ENCODE measurements around the gene KLK4. TPM values are rescaled to one million over a fixed set of nuclear protein-coding genes. Genes with fewer than 3 reads are reported as not detected.

Gene KLK4
- total and polyA plus RNA-seq, 12 donors, result 0.28 to 16.8 (median 3.2) TPM; not detected in 4

DNA sequence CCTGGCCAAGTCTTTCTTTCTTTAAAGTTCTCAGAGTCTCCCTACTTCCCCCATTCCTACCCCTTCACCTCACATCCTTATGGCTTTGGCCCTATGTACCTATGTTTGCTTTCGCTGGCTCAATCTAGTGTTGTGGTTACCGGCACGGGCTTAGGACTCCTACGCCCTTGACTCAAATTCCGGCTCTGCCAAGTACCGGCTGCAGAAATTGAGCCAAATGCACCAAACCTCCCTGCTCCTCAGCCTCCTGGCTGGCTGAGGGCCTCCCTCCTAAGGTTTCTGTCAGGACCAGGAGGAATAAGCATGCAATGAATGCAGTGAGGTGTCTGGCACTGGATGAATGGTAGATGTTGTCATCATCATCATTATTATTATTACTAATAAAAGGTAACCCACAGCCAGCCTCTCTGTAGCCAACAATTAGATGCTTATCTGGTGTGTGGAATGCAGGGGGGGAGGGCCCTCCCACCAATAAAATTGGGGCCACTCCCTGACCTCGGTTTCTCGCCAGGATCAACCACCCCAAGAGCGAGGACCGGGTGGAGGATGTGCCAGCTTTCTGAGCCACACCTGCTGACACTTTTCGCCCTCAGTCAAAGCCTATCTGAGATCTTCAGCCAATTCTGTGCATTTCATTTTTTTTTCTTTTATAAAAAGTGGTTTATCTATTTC lies 21.0 kb upstream of the KLK4 start:
- Histone ChIP-seq H3K27me3 (peaks cover 14% of the 10 kb centered on the region), H3K27ac (no peak overlapping the region), H3K9me3 (replicated peaks in 1 of 3) (no peaks in the 10 kb centered on the region), H3K4me1 (replicated peaks in 1 of 2) (no peaks in the 10 kb centered on the region), H3K36me3 (replicated peaks in 1 of 2) (no peaks in the 10 kb centered on the region), H3K4me3 (no peak overlapping the region)
- DNase-seq, result no peak
- WGBS, 4 donors, result 65 to 75% (median 72%) methylated on average over 11 of the region's 11 CpGs
- TF ChIP-seq CTCF (IDR thresholded peaks at IDR 0.05), result no peak
- TF ChIP-seq POLR2A (IDR thresholded peaks at IDR 0.05), result no peak
- intact Hi-C loops (cut with DNase I), result loop anchor here in 1 of 2 donors (10.0 kb wide), 1 partner anchor 163 kb away; no protein-coding TSS in a partner anchor

- DNase-seq, result no peak
- peaks cover 16% of the 10 kb centered on the region for H3K27me3 ChIP-seq
- intact Hi-C loops (cut with DNase I), result loop anchor here in 1 of 2 donors (10.0 kb wide), 1 partner anchor 164 kb away; no protein-coding TSS in a partner anchor
Measured at GRCh38 chr19:50931023-50931422, 19.8 kb upstream of the KLK4 start.

DNA sequence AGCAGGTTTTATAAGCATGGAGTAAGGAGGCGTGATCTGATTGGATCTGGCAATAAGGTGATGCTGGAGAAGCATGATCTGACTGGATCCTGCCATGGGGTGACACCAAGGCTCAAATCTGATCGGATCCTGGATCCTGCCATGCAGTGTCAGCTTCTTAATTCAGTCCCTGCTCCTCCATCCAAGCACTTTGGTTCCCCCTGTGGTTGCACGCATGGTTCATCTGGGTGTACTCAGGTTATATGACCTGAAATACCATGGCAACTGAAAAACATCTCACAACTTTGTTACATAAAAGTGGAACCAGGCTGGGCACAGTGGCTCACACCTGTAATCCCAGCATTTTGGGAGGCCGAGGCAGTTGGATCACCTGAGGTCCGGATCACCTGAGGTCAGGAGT lies 17.6 kb upstream of the KLK4 start:
- Histone ChIP-seq H3K36me3 (replicated peaks in 1 of 2) (no peaks in the 10 kb centered on the region), H3K4me3 (no peak overlapping the region), H3K27me3 (peaks cover 16% of the 10 kb centered on the region), H3K27ac (no peak overlapping the region), H3K4me1 (replicated peaks in 1 of 2) (no peaks in the 10 kb centered on the region), H3K9me3 (replicated peaks in 1 of 3) (no peaks in the 10 kb centered on the region)
- 65 to 78% (median 69%) methylated on average over 3 to 5 of the region's 5 CpGs for WGBS, 4 donors
- no peak for DNase-seq
- no peak for TF ChIP-seq POLR2A (IDR thresholded peaks at IDR 0.05)
- TF ChIP-seq CTCF (IDR thresholded peaks at IDR 0.05), result no peak
- intact Hi-C loops (cut with DNase I), result loop anchor here (10.0 kb wide), 3 partner anchors 144 to 214 kb away; partner anchors contain the start of gene SHANK1 (in 1 of the 2)

More at GRCh38 chr19:50931023-50931422, 19.8 kb upstream of the KLK4 start:
- Histone ChIP-seq H3K4me1 (replicated peaks in 1 of 2) (no peaks in the 10 kb centered on the region), H3K4me3 (no peak overlapping the region), H3K36me3 (replicated peaks in 1 of 2) (no peaks in the 10 kb centered on the region), H3K9me3 (replicated peaks in 1 of 3) (no peaks in the 10 kb centered on the region), H3K27ac (no peak overlapping the region)
- TF ChIP-seq CTCF (IDR thresholded peaks at IDR 0.05) (no peak), POLR2A (IDR thresholded peaks at IDR 0.05) (no peak)

DNA sequence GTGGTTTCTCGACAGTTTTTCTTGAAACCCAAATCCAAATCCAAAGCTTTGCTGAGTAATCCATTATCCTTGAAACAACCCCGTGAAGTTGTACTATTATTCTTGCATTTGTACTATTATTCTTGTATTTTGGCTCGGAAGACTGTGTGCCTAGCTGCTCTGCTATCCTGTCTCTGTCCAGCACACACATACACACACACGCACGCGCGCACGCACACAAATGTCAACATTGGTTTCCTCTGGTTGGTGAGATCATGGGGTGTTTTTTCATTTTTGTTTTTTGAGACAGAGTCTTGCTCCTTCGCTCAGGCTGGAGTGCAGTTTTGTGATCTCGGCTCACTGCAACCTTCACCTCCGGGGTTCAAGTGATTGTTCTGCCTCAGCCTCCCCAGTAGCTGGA lies 14.9 kb upstream of the KLK4 start:
- H3K36me3 ChIP-seq (replicated peaks in 1 of 2), result no peaks in the 10 kb centered on the region
- H3K4me3 ChIP-seq, result no peak overlapping the region
- DNase-seq, result no peak
- intact Hi-C loops (cut with DNase I), result loop anchor here (10.0 kb wide), 3 partner anchors 141 to 211 kb away; partner anchors contain the start of gene SHANK1 (in 1 of the 2)
- no peak for TF ChIP-seq CTCF (IDR thresholded peaks at IDR 0.05)
- TF ChIP-seq POLR2A (IDR thresholded peaks at IDR 0.05), result no peak
- peaks cover 0 to 10% of the 10 kb centered on the region in 2 donors for H3K4me1 ChIP-seq (replicated peaks in 1 of 2)
- H3K9me3 ChIP-seq (replicated peaks in 1 of 3), result no peaks in the 10 kb centered on the region
- WGBS, 4 donors, result 65 to 75% (median 74%) methylated on average over 11 of the region's 11 CpGs
- no peak overlapping the region for H3K27ac ChIP-seq
- peaks cover 16% of the 10 kb centered on the region for H3K27me3 ChIP-seq

Data from adrenal gland (tissue), 12 donors.